22Rv1 (cell line): ENCODE measurements around the gene RIMOC1.
A peak's percentile ranks its signal among the peaks of the same experiment; 100 is the strongest.

Source experiments
- H3K27ac ChIP-seq: fragments of 450-650 bp; 2 replicates; pipeline ENCODE4 v1.5.1; 2017
- CTCF ChIP-seq: fragments of 450-650 bp; IDR thresholded peaks from 2 replicates; pipeline ENCODE4 v1.5.1; 2017; ENCODE audit warnings: mild to moderate bottlenecking
- ZFX ChIP-seq: fragments of 450-650 bp; IDR thresholded peaks from 2 replicates; pipeline ENCODE4 v1.6.1; 2017; ENCODE audit warnings: antibody characterized with exemption, borderline replicate concordance

RIMOC1 gene

GRCh38 chr5:41921166-41921565 lies 17.0 kb downstream of the RIMOC1 start:
- TF ChIP-seq ZFX = no peak
- TF ChIP-seq CTCF = no peak
- H3K27ac ChIP-seq = no peak overlapping the region

- H3K27ac ChIP-seq = no peak overlapping the region
- no peak for TF ChIP-seq ZFX
- no peak for TF ChIP-seq CTCF
These were observed 17.7 kb downstream of the RIMOC1 start for GRCh38 chr5:41921874-41922273.

GRCh38 chr5:41924526-41924871 lies 20.4 kb downstream of the RIMOC1 start:
- TF ChIP-seq ZFX (no peak), CTCF (no peak)
- H3K27ac ChIP-seq = peak overlapping the region; percentile 67

GRCh38 chr5:41924872-41925554 lies 20.9 kb downstream of the RIMOC1 start, which contains the start of gene FBXO4:
TSS of gene FBXO4 (plus strand) at chr5:41925281. CDS start at chr5:41925310, 29 bp downstream.
- H3K27ac ChIP-seq = peak within 1 kb of the TSS; percentile 67
- peak; percentile 79 for TF ChIP-seq CTCF
- no peak for TF ChIP-seq ZFX

- peak overlapping the region; percentile 67 for H3K27ac ChIP-seq
- TF ChIP-seq ZFX = no peak
- TF ChIP-seq CTCF = no peak
These were observed 21.4 kb downstream of the RIMOC1 start for GRCh38 chr5:41925555-41925951.

GRCh38 chr5:41927604-41928003 lies 23.5 kb downstream of the RIMOC1 start:
- no peak overlapping the region for H3K27ac ChIP-seq
- no peak for TF ChIP-seq ZFX
- TF ChIP-seq CTCF = no peak

GRCh38 chr5:41929035-41929434 lies 24.9 kb downstream of the RIMOC1 start:
- TF ChIP-seq CTCF = no peak
- TF ChIP-seq ZFX = no peak
- no peak overlapping the region for H3K27ac ChIP-seq
